Activated T-cell treated with anti-CD3 and anti-CD28 coated beads for 48 hours (primary cell): ENCODE results near the gene NAIF1.
"Not testable (repeated sequence)": the region's sequence is repeated elsewhere in the genome, so short reads cannot be mapped to it uniquely, and the experiment has no call there.

Experiments used
- DNase-seq: peaks from one replicate; pipeline ENCODE4 v3.0.0-alpha.2; 2020; ENCODE audit warnings: low read depth

Gene NAIF1

DNA sequence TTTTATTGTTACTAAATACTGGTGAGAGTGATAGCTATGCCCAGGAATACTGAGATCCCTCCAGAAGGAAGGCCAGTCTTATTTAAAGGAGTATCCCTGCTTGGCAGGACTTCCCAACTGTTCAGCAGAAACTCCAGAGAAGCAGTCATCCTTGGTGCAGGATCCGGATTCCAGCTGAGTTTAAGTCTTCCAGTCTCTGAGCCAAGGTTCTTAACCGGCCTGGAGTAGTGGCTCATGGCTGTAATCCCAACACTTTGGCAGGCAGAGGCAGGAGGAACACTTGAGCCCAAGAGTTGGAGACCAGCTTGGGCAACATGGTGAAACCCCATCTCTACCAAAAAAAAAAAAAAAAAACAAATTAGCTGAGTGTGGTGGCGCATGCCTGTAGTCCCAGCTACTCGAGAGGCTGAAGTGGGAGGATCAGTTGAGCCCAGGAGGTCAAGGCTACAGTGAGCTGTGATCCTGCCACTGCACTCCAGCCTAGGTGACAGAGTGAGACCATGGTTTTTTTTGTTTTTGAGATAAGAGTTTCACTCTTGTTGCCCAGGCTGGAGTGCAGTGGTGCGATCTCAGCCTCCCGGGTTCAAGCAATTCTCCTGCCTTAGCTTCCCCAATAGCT is 7.6 kb downstream of the NAIF1 start:
- no peak for DNase-seq

- no peak for DNase-seq
Observed at GRCh38 chr9:128057724-128058409, 9.3 kb downstream of the NAIF1 start.

- DNase-seq = no peak
Observed at GRCh38 chr9:128056887-128057723, 10.0 kb downstream of the NAIF1 start.

GRCh38 chr9:128056086-128056485 is 11.0 kb downstream of the NAIF1 start:
- DNase-seq = no peak

GRCh38 chr9:128055344-128056040 is 11.6 kb downstream of the NAIF1 start:
- DNase-seq = no peak

- no peak for DNase-seq
Observed at GRCh38 chr9:128054087-128054486, 13.0 kb downstream of the NAIF1 start.

DNA sequence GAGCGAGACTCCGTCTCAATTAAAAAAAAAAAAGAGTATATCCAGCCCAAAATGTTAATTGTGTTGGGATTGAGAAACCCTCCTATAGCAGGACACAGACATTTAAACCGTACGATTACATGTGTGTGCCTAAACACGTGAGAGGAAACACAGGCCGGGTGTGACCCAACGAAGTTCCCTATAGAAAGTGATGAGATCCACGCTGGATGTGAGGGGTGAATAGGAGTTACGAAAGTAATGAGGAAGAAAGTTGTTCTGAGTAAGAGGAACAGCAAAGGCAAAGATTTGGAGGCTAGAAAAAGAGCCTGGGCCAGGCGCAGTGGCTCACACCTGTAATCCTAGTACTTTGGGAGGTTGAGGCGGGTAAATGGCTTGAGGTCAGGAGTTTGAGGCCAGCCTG is 13.6 kb downstream of the NAIF1 start:
- no peak for DNase-seq

DNA sequence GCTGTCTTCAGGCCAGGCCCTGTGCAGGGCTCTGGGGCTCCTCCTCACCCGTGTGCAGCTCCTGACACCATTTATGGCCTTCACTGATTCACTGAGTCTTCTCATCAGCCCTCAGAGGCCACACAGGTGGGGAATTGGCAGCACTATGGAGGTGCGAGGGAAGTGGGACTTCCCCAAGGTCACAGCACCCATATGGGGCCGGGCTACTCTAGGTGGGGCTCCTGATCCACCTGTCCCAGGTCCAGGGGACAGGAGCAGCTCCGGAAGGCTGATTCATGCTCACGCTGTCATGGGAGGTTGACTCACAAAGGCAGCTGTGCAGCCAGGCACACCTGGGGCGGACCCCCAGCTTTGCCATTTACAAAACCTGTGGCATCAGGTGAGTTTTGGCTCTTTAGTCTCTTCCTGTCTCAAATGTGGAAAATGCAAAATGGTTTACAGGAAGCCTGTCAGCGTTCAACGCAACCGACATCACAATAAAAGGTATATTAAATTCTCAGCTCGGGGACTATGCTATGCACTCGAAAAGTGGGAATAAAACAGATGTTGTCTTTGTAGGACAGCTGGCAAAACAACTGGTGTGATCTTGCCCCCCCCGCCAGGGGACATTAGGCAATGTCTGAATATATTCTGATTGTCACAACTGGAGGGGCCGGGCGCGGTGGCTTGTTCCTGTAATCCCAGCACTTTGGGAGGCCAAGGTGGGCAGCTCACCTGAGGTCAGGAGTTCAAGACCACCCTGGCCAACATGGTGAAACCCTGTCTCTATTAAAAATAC is 15.0 kb downstream of the NAIF1 start:
- no peak for DNase-seq

- no peak for DNase-seq
Observed at GRCh38 chr9:128049843-128050242, 17.3 kb downstream of the NAIF1 start.

DNA sequence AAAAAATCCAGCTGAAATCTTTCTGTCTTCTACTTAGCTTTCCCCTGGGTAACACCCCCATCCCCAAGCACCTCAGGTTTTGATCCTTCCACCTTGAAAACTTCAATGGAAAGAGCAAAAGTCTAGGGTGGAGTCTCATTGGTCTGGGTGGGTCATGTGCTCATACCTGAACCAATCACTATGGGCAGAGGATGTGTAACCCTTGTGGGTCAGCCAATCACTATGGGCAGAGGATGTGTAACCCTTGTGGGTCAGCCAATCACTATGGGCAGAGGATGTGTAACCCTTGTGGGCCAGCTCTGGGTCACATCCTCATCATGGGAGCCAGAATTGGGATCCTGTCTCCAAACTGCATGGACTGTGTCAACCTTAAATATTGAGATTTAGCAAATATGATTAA is 18.5 kb downstream of the NAIF1 start:
- DNase-seq = no peak

GRCh38 chr9:128047231-128047630 is 19.9 kb downstream of the NAIF1 start:
- no peak for DNase-seq

GRCh38 chr9:128045831-128046230 is 21.3 kb downstream of the NAIF1 start:
- DNase-seq = no peak

- DNase-seq = not testable (repeated sequence)
Observed at GRCh38 chr9:128045409-128045808, 21.7 kb downstream of the NAIF1 start.

- no peak for DNase-seq
Observed at GRCh38 chr9:128043467-128043868, 23.7 kb downstream of the NAIF1 start.

- DNase-seq = no peak
Observed at GRCh38 chr9:128042043-128042442, 25.1 kb downstream of the NAIF1 start.

DNA sequence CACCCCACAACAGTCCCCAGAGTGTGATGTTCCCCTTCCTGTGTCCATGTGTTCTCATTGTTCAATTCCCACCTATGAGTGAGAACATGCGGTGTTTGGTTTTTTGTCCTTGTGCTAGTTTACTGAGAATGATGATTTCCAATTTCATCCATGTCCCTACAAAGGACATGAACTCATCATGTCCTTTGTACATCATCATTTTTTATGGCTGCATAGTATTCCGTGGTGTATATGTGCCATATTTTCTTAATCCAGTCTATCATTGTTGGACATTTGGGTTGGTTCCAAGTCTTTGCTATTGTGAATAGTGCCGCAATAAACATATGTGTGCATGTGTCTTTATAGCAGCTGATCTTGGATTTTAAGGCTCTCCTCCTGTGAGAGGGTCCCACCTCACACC is 26.3 kb downstream of the NAIF1 start:
- not testable (repeated sequence) for DNase-seq

DNA sequence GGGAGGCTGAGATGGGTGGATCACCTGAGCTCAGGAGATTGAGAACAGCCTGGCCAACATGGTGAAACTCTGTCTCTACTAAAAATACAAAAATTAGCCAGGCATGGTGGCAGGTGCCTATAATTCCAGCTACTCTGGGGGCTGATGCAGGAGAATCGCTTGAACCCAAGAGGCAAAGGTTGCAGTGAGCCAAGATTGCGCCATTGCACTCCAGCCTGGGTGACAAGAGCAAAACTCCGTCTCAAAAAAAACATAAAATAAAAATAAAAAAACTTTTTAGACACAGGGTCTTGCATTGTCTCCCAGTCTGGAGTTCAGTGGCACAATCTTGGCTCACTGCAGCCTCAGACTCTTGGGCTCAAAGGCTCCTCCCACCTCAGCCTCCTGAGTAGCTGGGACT is 30.6 kb downstream of the NAIF1 start:
- not testable (repeated sequence) for DNase-seq

- peak; percentile 45 for DNase-seq
Observed at GRCh38 chr9:128034821-128035652, 32.1 kb downstream of the NAIF1 start.

DNA sequence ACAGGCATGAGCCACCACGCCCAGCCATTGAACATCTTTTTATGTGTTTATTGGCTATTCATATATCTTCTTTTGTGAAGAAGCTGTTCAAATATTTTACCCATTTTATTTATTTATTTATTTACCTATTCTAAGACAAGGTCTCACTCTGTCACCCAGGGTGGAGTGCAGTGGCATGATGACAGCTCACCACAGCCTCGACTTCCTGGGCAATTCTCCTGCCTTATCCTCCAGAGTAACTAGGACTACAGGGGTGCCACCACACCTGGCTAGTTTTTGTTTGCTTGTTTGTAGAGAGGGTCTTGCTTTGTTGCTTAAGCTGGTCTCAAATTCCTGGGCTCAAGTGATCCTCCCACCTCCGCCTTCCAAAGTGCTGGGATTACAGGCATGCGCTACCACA is 33.5 kb downstream of the NAIF1 start:
- no peak for DNase-seq

DNA sequence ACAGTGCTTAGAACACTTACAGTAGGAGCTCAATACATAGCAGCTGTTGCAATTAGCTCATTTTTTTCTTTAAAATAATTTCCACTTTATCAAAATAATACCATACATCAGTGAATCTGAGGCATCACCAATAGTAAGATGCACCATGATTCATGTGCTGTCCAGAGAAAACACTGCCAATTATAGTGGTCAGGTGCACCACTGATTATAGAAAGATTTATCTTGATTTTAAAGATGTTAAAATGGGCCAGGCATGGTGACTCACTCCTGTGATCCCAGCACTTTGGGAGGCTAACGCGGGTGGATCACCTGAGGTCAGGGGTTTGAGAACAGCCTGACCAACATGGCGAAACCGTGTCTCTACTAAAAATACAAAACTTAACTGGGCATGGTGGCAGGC is 39.4 kb downstream of the NAIF1 start:
- DNase-seq = no peak
